Liver (tissue), 9 donors: ENCODE measurements around the gene BRD3. TPM values are rescaled to one million over a fixed set of nuclear protein-coding genes. Genes with fewer than 3 reads are reported as not detected.

Source experiments
- DNase-seq: peaks from one replicate; pipeline ENCODE4 v3.0.0-alpha.2; 2017; ENCODE audit warnings: low spot score
- H3K27ac ChIP-seq, 2 donors: one replicate each; pipeline ENCODE4 v1.7.0; 2013; ENCODE audit warnings: inconsistent platforms in 2 of 2, low read length in 2 of 2, control low read depth in 1 of 2, low read depth in 1 of 2, mild to moderate bottlenecking in 1 of 2
- H3K27me3 ChIP-seq, 4 donors: one replicate each; pipeline versions ENCODE4 v1.6.1 to v1.7.0; 2013; ENCODE audit warnings: low read length in 3 of 4, inconsistent platforms in 1 of 4, mild to moderate bottlenecking in 1 of 4, moderate library complexity in 1 of 4; ENCODE audit not compliant: control insufficient read depth in 4 of 4, insufficient read depth in 4 of 4
- H3K36me3 ChIP-seq, 4 donors: one replicate each; pipeline versions ENCODE4 v1.6.1 to v1.7.0; 2013; ENCODE audit warnings: low read length in 3 of 4, mild to moderate bottlenecking in 3 of 4, low read depth in 1 of 4, moderate library complexity in 1 of 4; ENCODE audit not compliant: control insufficient read depth in 4 of 4, insufficient read depth in 3 of 4
- H3K4me1 ChIP-seq, 4 donors: one replicate each; pipeline versions ENCODE4 v1.6.1 to v1.7.0; 2013; ENCODE audit warnings: low read length in 3 of 4, mild to moderate bottlenecking in 3 of 4, moderate library complexity in 1 of 4; ENCODE audit not compliant: control insufficient read depth in 4 of 4, insufficient read depth in 4 of 4
- H3K4me3 ChIP-seq, 3 donors: one replicate each; pipeline versions ENCODE4 v1.6.1 to v1.7.0; 2013; ENCODE audit warnings: low read length in 3 of 3, control low read depth in 1 of 3, low read depth in 1 of 3, mild to moderate bottlenecking in 1 of 3
- H3K9ac ChIP-seq, 2 donors: one replicate each; pipeline ENCODE4 v1.7.0; 2013; ENCODE audit warnings: low read length in 2 of 2, mild to moderate bottlenecking in 2 of 2, moderate library complexity in 2 of 2, control low read depth in 1 of 2, low read depth in 1 of 2
- H3K9me3 ChIP-seq, 4 donors: one replicate each; pipeline versions ENCODE4 v1.6.1 to v1.7.0; 2013; ENCODE audit warnings: low read length in 3 of 4; ENCODE audit not compliant: control insufficient read depth in 4 of 4
- ATF3 ChIP-seq: IDR thresholded peaks from 2 replicates; pipeline ENCODE4 v1.6.1; 2016; ENCODE audit warnings: antibody characterized with exemption
- EGR1 ChIP-seq, 2 donors: IDR thresholded peaks; 2 replicates each; pipeline ENCODE4 v1.6.1; 2016 to 2018; ENCODE audit warnings: antibody characterized with exemption in 2 of 2, low read depth in 2 of 2
- FOXA1 ChIP-seq: IDR thresholded peaks from 2 replicates; pipeline ENCODE4 v1.6.1; 2016; ENCODE audit warnings: antibody characterized with exemption
- FOXA2 ChIP-seq: IDR thresholded peaks from 2 replicates; pipeline ENCODE4 v1.6.1; 2016; ENCODE audit warnings: antibody characterized with exemption
- GABPA ChIP-seq, 2 donors: IDR thresholded peaks in 1 of 2; conservative IDR thresholded peaks in 1 of 2; 2 replicates each; pipeline ENCODE4 v1.6.1; 2016; ENCODE audit warnings: antibody characterized with exemption in 2 of 2, mild to moderate bottlenecking in 1 of 2, moderate library complexity in 1 of 2
- HNF4A ChIP-seq, 2 donors: conservative IDR thresholded peaks; 2 replicates each; pipeline ENCODE4 v1.6.1; 2016; ENCODE audit warnings: antibody characterized with exemption in 2 of 2, mild to moderate bottlenecking in 2 of 2
- HNF4G ChIP-seq: IDR thresholded peaks from 2 replicates; pipeline ENCODE4 v1.6.1; 2016; ENCODE audit warnings: antibody characterized with exemption
- JUND ChIP-seq, 2 donors: IDR thresholded peaks; 2 replicates each; pipeline ENCODE4 v1.6.1; 2016; ENCODE audit warnings: antibody characterized with exemption in 2 of 2
- MAX ChIP-seq: IDR thresholded peaks from 2 replicates; pipeline ENCODE4 v1.6.1; 2016; ENCODE audit warnings: antibody characterized with exemption
- NR2F2 ChIP-seq: IDR thresholded peaks from 2 replicates; pipeline ENCODE4 v1.6.1; 2016; ENCODE audit warnings: antibody characterized with exemption
- RAD21 ChIP-seq, 2 donors: IDR thresholded peaks; 2 replicates each; pipeline ENCODE4 v1.6.1; 2016; ENCODE audit warnings: antibody characterized with exemption in 2 of 2, mild to moderate bottlenecking in 2 of 2
- REST ChIP-seq: IDR thresholded peaks from 2 replicates; pipeline ENCODE4 v1.6.1; 2016; ENCODE audit warnings: antibody characterized with exemption, mild to moderate bottlenecking
- RXRA ChIP-seq, 2 donors: IDR thresholded peaks; 2 replicates each; pipeline ENCODE4 v1.6.1; 2017 to 2018; ENCODE audit warnings: antibody characterized with exemption in 2 of 2, mild to moderate bottlenecking in 1 of 2
- SP1 ChIP-seq: IDR thresholded peaks from 2 replicates; pipeline ENCODE4 v1.6.1; 2018; ENCODE audit warnings: antibody characterized with exemption, mild to moderate bottlenecking
- TAF1 ChIP-seq: conservative IDR thresholded peaks from 2 replicates; pipeline ENCODE4 v1.6.1; 2016; ENCODE audit warnings: antibody characterized with exemption, mild to moderate bottlenecking
- YY1 ChIP-seq: IDR thresholded peaks from 2 replicates; pipeline ENCODE4 v1.6.1; 2016; ENCODE audit warnings: antibody characterized with exemption, mild to moderate bottlenecking
- WGBS: extraction: QIAGEN DNeasy Blood & Tissue Kit; methylation state at CpG from one replicate; pipeline ENCODE4 v1.1.7; 2013; 5-methylcytosine and 5-hydroxymethylcytosine counted together
- polyA plus RNA-seq, 2 donors: library from polyadenylated mRNA; stranded (reverse) in 1 of 2; unstranded in 1 of 2; fragments of 200-250 nt in 1 of 2; fragments of >200 nt in 1 of 2; fragmentation: Nextera tagmentation in 1 of 2; extraction: Ambion mirVana in 1 of 2; gene quantifications; one replicate each; pipeline versions ENCODE4 v1.2.1 to v1.2.3, GENCODE V29; 2013 to 2015
- total RNA-seq, 2 donors: library from RNA; depleted of rRNA; stranded (reverse); fragments of >200 nt; gene quantifications; one replicate each; pipeline ENCODE4 v1.2.3, GENCODE V29; 2014
- TF ChIP-seq, protein P1 (sequence below): fragments of 150-350 bp; IDR thresholded peaks from 2 replicates; pipeline ENCODE4 v1.5.1; 2017; ENCODE audit warnings: improper control_type of control experiment, low read depth, low read length; ENCODE audit not compliant: missing input control
- TF ChIP-seq, protein P2 (sequence below): IDR thresholded peaks from 2 replicates; pipeline ENCODE4 v1.6.1; 2016; ENCODE audit warnings: antibody characterized with exemption
- donor health status: healthy.
- donor health status: healthy.
- donor health status: healthy.
- donor health status: healthy.
- donor health status: healthy.

The BRD3 gene
- total and polyA plus RNA-seq, 4 donors = 7.2 to 17.7 (median 12.7) TPM

- 96% methylated on average over 9 of the region's 9 CpGs for WGBS
- TF ChIP-seq NR2F2 (no peak), EGR1 (IDR thresholded peaks at IDR 0.05; ENCODE audit: low read depth in 2 of 2) (no peak), HNF4G (no peak), FOXA2 (no peak)
- Histone ChIP-seq H3K4me1 (peaks cover 11 to 22% (median 21%) of the 10 kb centered on the region in 4 donors), H3K9ac (no peak overlapping the region), H3K9me3 (no peaks in the 10 kb centered on the region), H3K4me3 (no peak overlapping the region), H3K27ac (no peak overlapping the region), H3K27me3 (no peaks in the 10 kb centered on the region), H3K36me3 (peaks cover 4 to 14% (median 6%) of the 10 kb centered on the region in 4 donors)
- no peak for DNase-seq
Measured at GRCh38 chr9:134028076-134028475, 39.8 kb downstream of the BRD3 start.

DNA sequence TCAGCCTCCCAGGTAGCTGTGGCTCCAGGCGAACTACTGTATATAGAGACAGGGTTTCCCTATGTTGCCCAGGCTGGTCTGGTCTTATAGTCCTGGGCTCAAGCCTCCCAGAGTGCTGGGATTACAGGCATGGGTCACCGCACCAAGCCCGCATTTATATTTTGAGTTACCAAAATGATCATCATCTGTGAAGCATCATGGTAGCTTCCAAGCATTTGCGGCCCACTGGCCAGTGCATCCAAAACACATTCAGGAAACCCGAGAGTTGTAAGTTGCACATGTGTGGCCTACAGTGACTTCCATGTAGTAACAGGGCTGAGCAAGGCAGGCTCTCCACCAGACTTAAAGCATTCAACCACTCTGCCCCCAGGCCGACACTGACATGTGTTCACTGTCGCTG lies 40.3 kb downstream of the BRD3 start:
- peaks cover 3 to 9% (median 4%) of the 10 kb centered on the region in 4 donors for H3K36me3 ChIP-seq
- WGBS = 98% methylated on average over 7 of the region's 7 CpGs
- no peak overlapping the region for H3K4me3 ChIP-seq
- H3K4me1 ChIP-seq = peaks cover 11 to 22% (median 21%) of the 10 kb centered on the region in 4 donors
- TF ChIP-seq FOXA1 = no peak
- TF ChIP-seq FOXA2 = no peak
- no peak for TF ChIP-seq ATF3
- TF ChIP-seq, protein P1, sequence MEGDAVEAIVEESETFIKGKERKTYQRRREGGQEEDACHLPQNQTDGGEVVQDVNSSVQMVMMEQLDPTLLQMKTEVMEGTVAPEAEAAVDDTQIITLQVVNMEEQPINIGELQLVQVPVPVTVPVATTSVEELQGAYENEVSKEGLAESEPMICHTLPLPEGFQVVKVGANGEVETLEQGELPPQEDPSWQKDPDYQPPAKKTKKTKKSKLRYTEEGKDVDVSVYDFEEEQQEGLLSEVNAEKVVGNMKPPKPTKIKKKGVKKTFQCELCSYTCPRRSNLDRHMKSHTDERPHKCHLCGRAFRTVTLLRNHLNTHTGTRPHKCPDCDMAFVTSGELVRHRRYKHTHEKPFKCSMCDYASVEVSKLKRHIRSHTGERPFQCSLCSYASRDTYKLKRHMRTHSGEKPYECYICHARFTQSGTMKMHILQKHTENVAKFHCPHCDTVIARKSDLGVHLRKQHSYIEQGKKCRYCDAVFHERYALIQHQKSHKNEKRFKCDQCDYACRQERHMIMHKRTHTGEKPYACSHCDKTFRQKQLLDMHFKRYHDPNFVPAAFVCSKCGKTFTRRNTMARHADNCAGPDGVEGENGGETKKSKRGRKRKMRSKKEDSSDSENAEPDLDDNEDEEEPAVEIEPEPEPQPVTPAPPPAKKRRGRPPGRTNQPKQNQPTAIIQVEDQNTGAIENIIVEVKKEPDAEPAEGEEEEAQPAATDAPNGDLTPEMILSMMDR = no peak
- TF ChIP-seq RXRA (IDR thresholded peaks at IDR 0.05) = no peak
- TF ChIP-seq NR2F2 = no peak
- no peak for TF ChIP-seq SP1
- TF ChIP-seq HNF4G = no peak
- TF ChIP-seq JUND (IDR thresholded peaks at IDR 0.05) = no peak
- TF ChIP-seq MAX = no peak
- TF ChIP-seq REST = no peak
- no peak for TF ChIP-seq TAF1
- TF ChIP-seq EGR1 (IDR thresholded peaks at IDR 0.05; ENCODE audit: low read depth in 2 of 2) = no peak
- TF ChIP-seq RAD21 (IDR thresholded peaks at IDR 0.05) = no peak
- TF ChIP-seq, protein P2, sequence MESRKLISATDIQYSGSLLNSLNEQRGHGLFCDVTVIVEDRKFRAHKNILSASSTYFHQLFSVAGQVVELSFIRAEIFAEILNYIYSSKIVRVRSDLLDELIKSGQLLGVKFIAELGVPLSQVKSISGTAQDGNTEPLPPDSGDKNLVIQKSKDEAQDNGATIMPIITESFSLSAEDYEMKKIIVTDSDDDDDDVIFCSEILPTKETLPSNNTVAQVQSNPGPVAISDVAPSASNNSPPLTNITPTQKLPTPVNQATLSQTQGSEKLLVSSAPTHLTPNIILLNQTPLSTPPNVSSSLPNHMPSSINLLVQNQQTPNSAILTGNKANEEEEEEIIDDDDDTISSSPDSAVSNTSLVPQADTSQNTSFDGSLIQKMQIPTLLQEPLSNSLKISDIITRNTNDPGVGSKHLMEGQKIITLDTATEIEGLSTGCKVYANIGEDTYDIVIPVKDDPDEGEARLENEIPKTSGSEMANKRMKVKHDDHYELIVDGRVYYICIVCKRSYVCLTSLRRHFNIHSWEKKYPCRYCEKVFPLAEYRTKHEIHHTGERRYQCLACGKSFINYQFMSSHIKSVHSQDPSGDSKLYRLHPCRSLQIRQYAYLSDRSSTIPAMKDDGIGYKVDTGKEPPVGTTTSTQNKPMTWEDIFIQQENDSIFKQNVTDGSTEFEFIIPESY = no peak
- TF ChIP-seq GABPA (IDR thresholded peaks at IDR 0.05 in 1 of 2, conservative IDR thresholded peaks at IDR 0.05 in 1 of 2) = no peak
- no peak for TF ChIP-seq HNF4A (conservative IDR thresholded peaks at IDR 0.05)
- TF ChIP-seq YY1 = no peak
- no peaks in the 10 kb centered on the region for H3K9me3 ChIP-seq
- no peaks in the 10 kb centered on the region for H3K27me3 ChIP-seq
- DNase-seq = no peak
- H3K27ac ChIP-seq = no peak overlapping the region
- no peak overlapping the region for H3K9ac ChIP-seq
